ENCODE measurements around the gene RUNX2.

GRCh38 chr6:45483021-45483420 lies 154.9 kb downstream of the RUNX2 start:
- no peak for TF ChIP-seq CTCF (IDR thresholded peaks at IDR 0.05)
- no peak for TF ChIP-seq EZH2 (IDR thresholded peaks at IDR 0.05)
- no peak for TF ChIP-seq EZH2phosphoT487 (IDR thresholded peaks at IDR 0.05)
